Hair follicle dermal papilla cell (primary cell): ENCODE data around the gene FAM210A. TPM values are rescaled to one million over a fixed set of nuclear protein-coding genes. Genes with fewer than 3 reads are reported as not detected.

ENCODE experiments used
- small RNA-seq: library from RNA; depleted of rRNA; stranded (forward); fragments of <200 nt; gene quantifications from one replicate; pipeline ENCODE3, GENCODE V24; 2012
- total RNA-seq: library from RNA; depleted of rRNA; stranded (reverse); fragments of >200 nt; gene quantifications from 2 replicates; pipeline ENCODE4 v1.2.3, GENCODE V29; 2012

Gene FAM210A, protein sequence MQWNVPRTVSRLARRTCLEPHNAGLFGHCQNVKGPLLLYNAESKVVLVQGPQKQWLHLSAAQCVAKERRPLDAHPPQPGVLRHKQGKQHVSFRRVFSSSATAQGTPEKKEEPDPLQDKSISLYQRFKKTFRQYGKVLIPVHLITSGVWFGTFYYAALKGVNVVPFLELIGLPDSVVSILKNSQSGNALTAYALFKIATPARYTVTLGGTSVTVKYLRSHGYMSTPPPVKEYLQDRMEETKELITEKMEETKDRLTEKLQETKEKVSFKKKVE
- 29.6 and 29.7 TPM in 2 replicates for total RNA-seq

DNA sequence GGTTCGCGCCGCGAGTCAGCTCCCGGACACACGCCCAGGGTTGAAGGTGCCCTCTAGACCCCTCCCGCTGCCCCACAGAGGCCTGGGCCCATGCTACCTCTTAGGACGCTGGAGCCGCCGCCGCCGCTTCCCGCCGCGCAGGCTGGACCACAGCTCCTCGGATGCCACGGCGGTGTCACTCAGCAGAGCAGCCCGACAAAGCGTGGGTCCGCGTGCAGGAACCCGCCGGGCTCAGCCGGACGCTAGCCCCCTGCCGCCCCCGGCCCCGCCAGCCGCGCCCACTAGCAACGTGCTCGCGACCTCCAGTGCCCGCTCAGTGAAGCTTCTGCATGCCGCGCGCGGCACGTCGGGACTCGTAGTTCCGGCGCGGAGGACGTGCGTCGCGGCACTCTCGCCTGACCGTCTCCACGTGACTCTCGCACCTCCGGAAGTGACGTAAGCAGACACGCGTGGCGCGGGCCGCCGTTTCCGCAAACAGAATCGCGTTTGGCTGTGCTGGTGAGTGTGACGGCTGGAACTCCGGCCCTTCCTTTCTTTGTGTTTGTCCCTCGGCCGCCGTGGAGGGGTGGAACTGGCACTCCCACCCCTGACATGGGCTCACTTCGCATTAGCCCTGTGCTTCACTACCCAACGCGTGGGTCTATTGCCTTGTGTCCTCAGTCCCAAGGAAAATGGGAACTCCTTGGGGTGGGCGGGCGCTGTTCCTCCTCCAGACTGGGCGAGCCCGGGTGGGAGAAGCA lies at the start of gene FAM210A, which contains the start of gene RNMT:
Gene FAM210A (minus strand): TSS at position 327 of the 740 bp plus-strand sequence. CDS start 44,481 bp downstream, outside the sequence.
Gene RNMT (plus strand): TSS at position 442 of the 740 bp plus-strand sequence. CDS start 4,845 bp downstream, outside the sequence.

Small RNA genes within 50 kb of the gene (small RNA-seq; reads per million reads assigned to genes)
- gene AP001525.1 (not detected), gene RN7SL362P (not detected)

Other genes with a start within 250 kb of the FAM210A start
- gene RNMT, start 115 bp upstream of the FAM210A start, total RNA-seq, result 26.6 and 31.3 TPM in 2 replicates
- 0.16 TPM in 1 of 2 replicates, not detected in the other for gene MC5R, start 97.6 kb upstream of the FAM210A start, total RNA-seq
- not detected in 2 replicates for gene MC2R, start 189.0 kb upstream of the FAM210A start, total RNA-seq